Stimulated activated CD4-positive, alpha-beta T cell treated with anti-CD3 and anti-CD28 coated beads, Interleukin-4, amount 100 ng/mL, for 24 hours (primary cell): ENCODE data around the gene REXO1.

Experiments used
- DNase-seq: peaks from one replicate; pipeline ENCODE4 v3.0.0-alpha.2; 2020

The REXO1 gene

GRCh38 chr19:1859331-1859781 is 11.1 kb upstream of the REXO1 start:
- DNase-seq, result no peak

DNA sequence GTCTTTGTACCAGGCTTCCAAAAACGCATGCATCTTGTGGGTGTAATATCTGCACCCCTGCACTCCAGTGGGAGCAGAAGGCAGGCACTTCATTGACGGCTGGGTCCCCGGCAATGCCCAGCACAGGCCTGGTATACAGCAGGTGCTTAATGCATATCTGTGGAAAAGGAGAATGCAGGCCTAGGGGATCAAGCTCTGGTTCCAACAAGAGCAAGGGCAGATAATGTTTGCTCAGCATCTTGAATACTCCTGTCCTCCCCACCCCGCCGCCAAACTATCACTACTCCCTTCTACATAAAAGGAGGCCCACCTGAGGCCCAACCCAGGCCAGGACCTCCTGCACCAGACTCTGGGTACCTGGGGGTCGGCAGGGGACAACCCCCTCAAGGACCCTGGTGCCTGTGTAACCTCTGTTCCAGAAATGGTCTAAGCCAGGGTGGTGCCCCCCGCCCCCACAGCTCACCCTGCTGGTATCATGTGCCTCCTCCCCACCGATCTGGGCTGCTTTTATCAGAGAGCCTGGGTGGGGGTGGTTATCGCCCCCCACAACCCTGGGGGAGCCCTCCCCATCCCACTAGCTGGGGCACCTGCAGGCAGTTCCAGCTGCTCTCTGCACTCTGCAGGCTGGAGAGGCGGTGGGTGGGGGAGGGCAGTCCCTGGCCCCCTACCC is 10.3 kb upstream of the REXO1 start:
- DNase-seq, result no peak

DNA sequence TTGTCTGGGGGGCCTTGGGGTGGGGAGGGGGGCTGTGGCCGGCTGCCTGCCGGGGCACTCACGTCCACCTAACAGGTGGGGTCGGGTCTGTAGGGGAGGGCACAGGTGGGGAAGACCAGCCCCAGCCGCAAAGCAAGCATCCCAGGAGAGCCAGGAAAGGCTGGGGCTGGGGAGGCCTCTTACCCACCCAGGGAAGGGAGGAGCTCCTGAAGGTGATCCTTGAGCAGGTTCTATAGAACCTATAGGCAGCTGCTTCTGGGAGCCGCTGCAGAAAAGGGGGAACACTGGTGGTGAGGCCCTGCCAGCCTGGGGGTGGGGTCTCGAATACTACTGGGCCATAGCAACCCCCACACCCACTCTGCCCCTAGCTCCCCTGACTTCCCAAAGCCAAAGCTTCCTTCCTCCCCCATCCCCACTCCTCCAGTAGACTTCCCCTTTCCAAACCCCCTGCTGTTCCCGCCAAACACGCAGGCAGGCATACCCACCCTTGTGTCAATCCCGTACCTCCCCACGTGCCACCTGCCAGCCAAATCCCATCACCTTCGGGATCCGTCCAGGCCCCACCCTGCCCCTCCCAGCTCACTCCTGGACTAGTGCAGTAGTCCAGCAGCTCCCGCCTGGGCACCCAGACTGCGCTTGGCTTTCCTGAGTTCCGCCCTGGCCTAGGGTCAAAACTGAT is 9.5 kb upstream of the REXO1 start:
- DNase-seq, result no peak

- peak; percentile 41 for DNase-seq
Measured at GRCh38 chr19:1856698-1857603, 8.7 kb upstream of the REXO1 start.

DNA sequence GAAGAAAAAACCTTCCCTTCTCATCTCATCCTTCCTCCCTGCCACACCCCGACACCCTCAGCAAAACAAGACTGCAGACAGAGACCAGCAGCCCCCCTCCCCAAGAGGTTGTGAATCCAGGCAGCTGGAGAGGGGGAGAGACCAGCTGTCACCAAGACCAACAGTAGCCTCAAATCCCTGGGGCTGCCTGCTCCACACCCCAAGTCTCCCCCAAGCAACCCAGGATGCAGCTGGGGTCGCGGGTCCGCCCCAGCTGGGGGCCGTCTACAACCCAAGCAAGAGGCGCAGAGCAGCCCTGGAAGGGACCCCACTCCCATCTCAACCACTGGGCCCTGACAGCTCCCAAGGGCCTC is 8.0 kb upstream of the REXO1 start:
- no peak for DNase-seq

GRCh38 chr19:1855828-1856255 is 7.6 kb upstream of the REXO1 start:
- peak; percentile 33 for DNase-seq

DNA sequence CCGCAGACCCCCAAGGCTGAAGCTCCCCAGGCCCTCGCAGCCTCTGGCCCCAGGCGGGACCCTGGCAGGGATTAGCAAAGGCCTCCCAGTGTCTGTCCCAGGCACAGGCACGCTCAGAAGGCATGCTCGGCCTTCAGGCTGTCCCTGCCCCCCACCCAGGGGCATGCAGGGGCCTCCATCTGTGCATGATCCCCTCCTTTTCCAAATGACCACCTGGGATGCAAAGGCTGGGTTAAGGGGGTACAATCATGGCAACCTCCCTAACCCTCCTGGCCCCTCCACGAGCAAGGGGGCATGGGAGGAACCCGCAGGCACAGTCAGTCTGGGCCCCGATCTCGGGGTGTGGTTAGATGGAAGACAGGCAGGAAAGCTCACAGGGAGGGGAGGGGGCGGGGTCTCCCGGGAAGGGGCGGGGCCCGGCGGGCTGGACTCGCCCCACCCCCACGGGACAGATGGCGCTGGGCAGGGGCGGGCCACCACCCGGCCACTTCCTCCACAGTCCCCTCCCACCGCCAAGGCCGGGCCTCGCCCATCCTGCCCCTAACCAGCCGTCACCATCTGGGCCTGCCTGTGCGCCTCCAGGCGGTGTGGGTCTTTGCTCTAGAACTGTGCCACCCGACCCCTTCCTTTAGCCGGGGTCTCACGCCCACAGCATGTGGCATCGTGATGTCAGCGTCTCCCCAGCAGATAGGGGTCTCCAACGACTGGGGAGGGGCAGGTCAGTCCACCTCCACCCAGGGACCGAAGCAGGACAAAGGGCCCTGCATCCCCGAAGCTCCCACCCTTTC is 7.0 kb upstream of the REXO1 start:
- DNase-seq, result peak; percentile 75

DNA sequence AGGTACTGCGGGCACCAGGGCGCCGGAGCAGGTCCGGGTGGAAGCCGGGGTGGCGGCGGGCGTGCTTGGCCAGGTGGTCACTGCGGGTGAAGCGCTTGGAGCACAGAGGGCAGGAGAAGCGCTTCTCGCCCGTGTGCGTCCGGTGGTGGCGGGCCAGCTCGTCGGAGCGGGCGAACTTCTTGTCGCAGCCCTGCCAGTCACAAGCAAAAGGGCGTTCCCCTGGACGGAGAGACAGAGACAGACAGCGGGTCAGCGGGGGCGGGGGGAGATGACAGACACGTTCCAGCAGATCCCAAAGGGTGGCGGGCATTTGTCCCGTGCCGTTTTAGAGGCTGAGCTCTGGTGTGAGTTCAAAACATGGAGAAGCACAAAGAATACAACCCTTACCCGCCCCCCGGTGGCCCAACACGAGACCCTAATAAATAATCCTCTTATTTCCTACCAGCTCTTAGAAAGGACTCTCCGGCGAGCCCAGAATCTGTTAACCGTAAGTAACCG is 6.3 kb upstream of the REXO1 start:
- no peak for DNase-seq

GRCh38 chr19:1854039-1854541 is 5.8 kb upstream of the REXO1 start:
- DNase-seq, result no peak

- DNase-seq, result peak; percentile 83
Measured at GRCh38 chr19:1853295-1854038, 5.2 kb upstream of the REXO1 start.

DNA sequence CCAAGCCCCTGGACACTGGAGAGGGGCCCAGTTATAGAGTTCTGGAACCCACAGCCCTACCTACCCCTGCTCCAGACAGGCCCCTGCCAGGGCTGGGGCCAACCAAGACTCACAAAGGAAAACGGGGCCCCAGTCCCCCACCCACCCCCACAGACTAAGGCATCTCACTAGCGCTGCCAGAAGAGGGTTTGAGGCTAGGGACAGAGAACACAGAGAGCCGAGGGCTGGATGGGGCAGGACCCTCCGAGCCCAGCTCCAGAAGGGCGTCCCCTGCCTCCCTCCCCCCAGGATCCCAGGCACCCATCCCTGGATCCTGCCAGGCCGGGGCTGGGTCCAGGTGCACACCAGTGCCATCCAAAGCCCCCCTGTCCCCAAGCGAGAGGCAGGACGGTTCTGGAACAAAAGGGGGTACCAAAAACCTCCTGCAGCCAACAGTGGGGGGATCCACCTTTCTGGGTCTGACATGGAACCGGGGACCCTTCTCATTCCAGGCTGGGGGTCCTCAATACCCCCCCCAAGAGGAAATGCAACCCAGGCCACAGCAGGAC is 4.4 kb upstream of the REXO1 start:
- DNase-seq, result no peak

GRCh38 chr19:1851654-1852580 is 3.6 kb upstream of the REXO1 start:
- DNase-seq, result peak; percentile 53

- DNase-seq, result no peak
Measured at GRCh38 chr19:1850809-1851653, 2.7 kb upstream of the REXO1 start.

DNA sequence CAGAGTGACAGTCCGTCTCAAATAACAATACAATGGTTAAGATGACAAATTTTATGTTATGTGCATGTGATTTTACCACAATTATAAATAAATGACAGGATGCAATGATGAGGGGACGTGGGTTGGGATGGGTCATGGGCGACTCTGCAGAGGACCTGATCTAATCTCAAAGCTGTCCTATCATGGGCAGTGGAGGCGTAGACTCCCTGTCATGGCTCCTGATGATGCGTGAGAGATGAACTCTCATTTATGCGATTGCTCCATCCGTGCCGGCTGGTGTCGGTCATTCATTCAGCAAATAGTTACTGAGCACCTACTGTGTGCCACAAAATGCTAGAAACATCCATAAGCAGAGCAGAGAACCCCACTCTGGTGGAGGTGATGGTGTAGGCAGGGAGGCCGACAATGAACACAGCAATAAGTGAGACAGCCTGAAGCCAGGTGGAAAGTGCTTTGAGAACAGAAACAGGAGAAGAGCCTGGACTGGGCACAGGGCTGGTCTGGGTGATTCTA is 1.7 kb upstream of the REXO1 start:
- no peak for DNase-seq

DNA sequence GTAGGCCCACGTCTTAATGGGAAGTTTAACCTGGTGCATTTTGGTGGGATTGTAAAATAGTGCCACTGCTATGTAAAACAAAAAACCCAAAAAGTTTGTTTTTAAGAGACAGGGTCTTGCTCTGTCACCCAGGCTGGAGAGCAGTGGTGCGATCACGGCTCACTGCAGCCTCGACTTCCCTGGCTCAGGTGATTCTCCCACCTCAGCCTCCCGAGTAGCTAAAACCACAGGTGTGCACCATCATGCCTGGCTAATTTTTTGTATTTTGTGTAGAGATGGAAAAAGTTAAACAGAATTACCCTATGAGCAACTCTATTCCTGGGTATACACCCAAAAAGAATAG is 820 bp upstream of the REXO1 start:
- no peak for DNase-seq

DNA sequence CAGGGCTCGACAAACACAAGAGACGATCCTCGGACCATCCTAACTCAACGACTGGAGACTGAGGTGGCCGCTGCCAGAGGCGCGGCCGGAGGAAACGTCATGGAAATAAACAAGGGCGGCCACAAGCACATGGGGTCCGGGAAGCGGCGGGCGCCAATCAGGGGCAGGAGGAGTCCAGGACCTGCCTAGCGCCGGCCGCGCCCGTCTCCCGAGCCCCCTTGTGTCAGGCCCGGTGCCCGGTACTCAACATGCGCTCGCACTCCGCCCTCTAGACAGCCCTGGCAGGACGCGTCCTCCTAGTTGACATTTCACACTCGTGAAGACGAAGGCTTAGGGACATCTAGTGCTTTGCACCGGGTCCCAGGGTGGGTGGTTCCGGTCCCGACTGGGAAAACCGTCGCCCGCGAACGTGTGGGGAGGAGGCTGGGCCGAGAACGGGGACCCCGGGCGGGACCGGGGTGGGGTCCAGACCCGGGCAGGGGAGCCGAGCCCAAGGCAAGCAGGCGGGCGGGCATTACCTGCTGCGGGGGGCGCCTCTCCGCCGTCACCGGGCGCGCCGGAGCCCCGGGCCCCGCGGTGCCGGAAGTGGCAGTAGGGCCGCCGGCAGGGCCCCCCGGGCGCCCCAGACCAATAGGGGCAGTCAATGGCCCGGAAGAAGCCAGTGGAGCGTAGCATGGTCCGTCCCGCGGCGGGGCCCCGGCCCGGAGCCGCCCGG is 442 bp downstream of the REXO1 start:
- peak; percentile 34 for DNase-seq

- no peak for DNase-seq
Measured at GRCh38 chr19:1847348-1847683, 967 bp downstream of the REXO1 start.

DNA sequence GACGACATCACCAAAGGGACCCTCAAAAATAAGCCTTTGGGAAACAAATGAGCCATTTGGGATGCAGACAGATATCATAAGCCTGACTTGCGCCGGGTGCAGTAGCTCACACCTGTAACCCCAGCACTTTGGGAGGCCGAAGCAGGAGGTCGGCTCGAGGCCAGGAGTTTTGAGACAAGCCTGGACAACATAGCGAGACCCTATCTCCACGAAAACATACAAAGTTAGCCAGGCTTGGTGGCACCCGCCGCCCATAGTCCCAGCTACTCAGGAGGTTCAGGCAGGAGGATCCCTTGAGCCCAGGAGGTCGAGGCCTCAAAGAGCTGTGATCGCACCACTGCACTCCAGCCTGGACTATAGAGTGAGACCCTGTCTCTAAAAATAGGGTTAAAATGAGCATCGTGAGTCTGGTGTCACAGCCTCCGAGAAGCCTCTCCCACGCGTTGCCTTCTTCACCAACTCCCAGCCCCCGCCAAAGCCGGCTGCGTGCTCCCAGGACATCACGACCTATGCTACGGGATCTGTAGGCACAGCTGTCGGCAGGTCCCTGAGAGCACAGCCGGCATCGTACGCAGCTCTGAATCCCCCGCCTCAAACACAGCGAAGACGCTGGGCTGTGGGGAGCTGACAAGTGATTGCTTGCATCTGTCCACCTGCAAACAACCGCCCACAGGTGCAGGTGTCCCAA is 1.6 kb downstream of the REXO1 start:
- DNase-seq, result no peak
